DND-41 (cell line): ENCODE data around the gene JMJD6.

Experiments
- ATAC-seq: fragments of 200-7000 bp; cut with Tn5 transposase; 3 replicates; pipeline ENCODE4 v1.9.1; 2021; ENCODE audit warnings: low read depth; ENCODE audit not compliant: insufficient read depth
- DNase-seq: peaks from one replicate; pipeline ENCODE4 v3.0.0-alpha.2; 2020
- H2AFZ ChIP-seq: 2 replicates; pipeline ENCODE4 v1.6.0; 2012; ENCODE audit warnings: low read depth, low read length
- H3K27ac ChIP-seq: 2 replicates; pipeline ENCODE4 v1.5.1; 2012; ENCODE audit warnings: low read length, inconsistent platforms
- H3K27me3 ChIP-seq: fragments of 200-600 bp; sonication (generic); 2 replicates; pipeline ENCODE4 v1.6.0; 2012; ENCODE audit warnings: low read length, mild to moderate bottlenecking, inconsistent platforms; ENCODE audit not compliant: insufficient read depth, poor library complexity
- H3K36me3 ChIP-seq: 2 replicates; pipeline ENCODE4 v1.5.1; 2012; ENCODE audit warnings: low read length, inconsistent platforms; ENCODE audit not compliant: insufficient read depth
- H3K4me1 ChIP-seq: 2 replicates; pipeline ENCODE4 v1.5.1; 2012; ENCODE audit warnings: mild to moderate bottlenecking, low read length; ENCODE audit not compliant: insufficient read depth
- H3K4me2 ChIP-seq: 2 replicates; pipeline ENCODE4 v1.6.0; 2012; ENCODE audit warnings: mild to moderate bottlenecking, moderate library complexity, low read length, inconsistent platforms; ENCODE audit not compliant: insufficient read depth
- H3K4me3 ChIP-seq, 2 experiments: fragments of 200-600 bp in 1 of 2; shearing (Covaris generic) in 1 of 2; 2 replicates each; pipeline ENCODE4 v1.5.1; 2012 to 2016; ENCODE audit warnings: inconsistent platforms in 2 of 2, low read length in 2 of 2, mild to moderate bottlenecking in 2 of 2, low read depth in 1 of 2, moderate library complexity in 1 of 2
- H3K79me2 ChIP-seq: 2 replicates; pipeline ENCODE4 v1.6.0; 2012; ENCODE audit warnings: low read length, inconsistent platforms; ENCODE audit not compliant: insufficient read depth
- H3K9ac ChIP-seq: 2 replicates; pipeline ENCODE4 v1.6.0; 2012; ENCODE audit warnings: low read depth, mild to moderate bottlenecking, inconsistent platforms, low read length, moderate library complexity
- H3K9me3 ChIP-seq: 2 replicates; pipeline ENCODE4 v1.5.1; 2012; ENCODE audit warnings: low read length, moderate library complexity, mild to moderate bottlenecking, inconsistent platforms; ENCODE audit not compliant: insufficient read depth, severe bottlenecking
- H4K20me1 ChIP-seq: 2 replicates; pipeline ENCODE4 v1.6.0; 2012; ENCODE audit warnings: low read length; ENCODE audit not compliant: insufficient read depth
- EZH2 ChIP-seq: IDR thresholded peaks from 3 replicates; pipeline ENCODE4 v1.6.1; 2012; ENCODE audit warnings: borderline replicate concordance, low read depth, mild to moderate bottlenecking, moderate library complexity, low read length, inconsistent platforms; ENCODE audit not compliant: severe bottlenecking
- TF ChIP-seq, protein P1 (sequence below): IDR thresholded peaks from 2 replicates; pipeline ENCODE4 v1.5.1; 2012; ENCODE audit warnings: borderline replicate concordance, low read length, moderate library complexity, mild to moderate bottlenecking; ENCODE audit not compliant: poor library complexity, severe bottlenecking; ENCODE audit errors: extremely low read depth

JMJD6 gene

DNA sequence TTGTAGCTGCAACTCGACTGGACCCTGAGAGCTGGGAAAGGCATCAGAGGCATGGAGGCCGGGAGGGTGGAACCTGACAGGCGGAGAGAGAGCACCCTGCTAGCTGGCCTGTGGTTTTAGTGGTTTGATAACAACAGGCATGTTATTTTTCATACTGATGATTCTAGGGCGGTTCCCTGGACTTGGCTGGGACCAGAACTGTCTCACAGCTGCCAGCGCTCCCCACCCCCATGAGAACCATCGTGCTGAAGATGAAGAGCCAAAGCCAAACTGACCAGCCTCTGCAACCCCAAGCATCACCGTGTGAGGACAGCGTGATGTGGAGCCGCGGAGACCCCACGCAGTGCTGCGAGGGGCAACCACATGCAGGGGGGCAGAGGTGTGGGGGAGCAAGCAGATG lies 44.1 kb downstream of the JMJD6 start:
- Histone ChIP-seq H3K4me2 (no peak overlapping the region), H2AFZ (no peak overlapping the region), H3K4me3 (no peak overlapping the region), H3K79me2 (no peaks in the 10 kb centered on the region), H3K27me3 (no peaks in the 10 kb centered on the region), H3K36me3 (no peaks in the 10 kb centered on the region), H3K27ac (no peak overlapping the region), H3K9ac (no peak overlapping the region), H3K4me1 (peaks cover 22% of the 10 kb centered on the region), H4K20me1 (no peaks in the 10 kb centered on the region), H3K9me3 (no peaks in the 10 kb centered on the region)
- DNase-seq (no peak), ATAC-seq (no peak)
- TF ChIP-seq, protein P1, sequence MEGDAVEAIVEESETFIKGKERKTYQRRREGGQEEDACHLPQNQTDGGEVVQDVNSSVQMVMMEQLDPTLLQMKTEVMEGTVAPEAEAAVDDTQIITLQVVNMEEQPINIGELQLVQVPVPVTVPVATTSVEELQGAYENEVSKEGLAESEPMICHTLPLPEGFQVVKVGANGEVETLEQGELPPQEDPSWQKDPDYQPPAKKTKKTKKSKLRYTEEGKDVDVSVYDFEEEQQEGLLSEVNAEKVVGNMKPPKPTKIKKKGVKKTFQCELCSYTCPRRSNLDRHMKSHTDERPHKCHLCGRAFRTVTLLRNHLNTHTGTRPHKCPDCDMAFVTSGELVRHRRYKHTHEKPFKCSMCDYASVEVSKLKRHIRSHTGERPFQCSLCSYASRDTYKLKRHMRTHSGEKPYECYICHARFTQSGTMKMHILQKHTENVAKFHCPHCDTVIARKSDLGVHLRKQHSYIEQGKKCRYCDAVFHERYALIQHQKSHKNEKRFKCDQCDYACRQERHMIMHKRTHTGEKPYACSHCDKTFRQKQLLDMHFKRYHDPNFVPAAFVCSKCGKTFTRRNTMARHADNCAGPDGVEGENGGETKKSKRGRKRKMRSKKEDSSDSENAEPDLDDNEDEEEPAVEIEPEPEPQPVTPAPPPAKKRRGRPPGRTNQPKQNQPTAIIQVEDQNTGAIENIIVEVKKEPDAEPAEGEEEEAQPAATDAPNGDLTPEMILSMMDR, result no peak
- no peak for TF ChIP-seq EZH2

DNA sequence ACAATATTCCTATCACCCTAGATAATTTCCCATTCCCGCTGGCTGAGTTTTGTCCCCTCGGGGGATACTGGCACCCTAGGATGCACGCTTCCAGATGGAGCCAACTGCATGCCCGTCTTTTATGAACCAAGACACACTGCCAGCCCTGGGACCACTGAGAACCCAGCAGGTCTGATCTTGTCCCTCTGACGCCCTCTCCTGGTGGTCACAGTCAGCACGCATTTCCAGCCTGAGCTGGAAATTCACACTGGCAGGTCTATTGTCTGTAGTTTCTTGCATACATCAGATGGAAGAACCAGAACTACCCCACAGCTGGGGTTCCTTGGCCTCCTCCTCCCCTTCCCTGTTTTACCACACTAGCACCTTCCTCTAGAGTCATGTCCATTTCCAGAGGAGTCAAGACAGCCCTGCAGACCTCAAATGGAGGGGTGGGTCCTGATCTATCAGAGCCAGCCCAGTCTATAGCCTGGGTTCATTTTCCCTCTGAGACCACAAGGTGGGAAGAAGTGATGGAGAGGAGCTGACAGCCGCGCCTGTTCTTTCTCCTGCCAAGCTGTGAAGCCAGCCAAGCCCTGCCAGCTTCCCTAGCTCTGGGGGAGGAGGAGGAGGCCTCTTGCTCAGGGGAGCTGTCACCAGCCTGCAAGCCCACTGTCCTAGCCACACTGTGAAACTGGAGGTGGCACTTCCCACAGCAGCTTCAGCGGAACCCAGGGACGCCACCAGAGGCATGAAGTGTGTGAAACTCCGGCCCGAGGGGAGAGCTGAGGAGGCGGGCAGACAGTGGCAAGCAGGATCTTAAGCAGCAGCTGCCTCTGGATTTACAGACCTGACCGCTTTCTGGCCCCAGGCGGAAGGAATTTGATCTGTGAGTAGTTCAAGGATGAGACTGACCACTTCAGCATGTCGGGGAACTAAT lies 44.9 kb downstream of the JMJD6 start:
- Histone ChIP-seq H2AFZ (no peak overlapping the region), H3K9ac (no peak overlapping the region), H3K27me3 (no peaks in the 10 kb centered on the region), H3K36me3 (no peaks in the 10 kb centered on the region), H3K27ac (no peak overlapping the region), H3K79me2 (no peaks in the 10 kb centered on the region), H3K4me2 (no peak overlapping the region), H3K4me3 (no peak overlapping the region), H3K9me3 (no peaks in the 10 kb centered on the region), H3K4me1 (peaks cover 30% of the 10 kb centered on the region), H4K20me1 (no peaks in the 10 kb centered on the region)
- no peak for TF ChIP-seq EZH2
- TF ChIP-seq, protein P1, result peak; percentile 98
- peak; percentile 41 for ATAC-seq
- DNase-seq, result peak; percentile 84

DNA sequence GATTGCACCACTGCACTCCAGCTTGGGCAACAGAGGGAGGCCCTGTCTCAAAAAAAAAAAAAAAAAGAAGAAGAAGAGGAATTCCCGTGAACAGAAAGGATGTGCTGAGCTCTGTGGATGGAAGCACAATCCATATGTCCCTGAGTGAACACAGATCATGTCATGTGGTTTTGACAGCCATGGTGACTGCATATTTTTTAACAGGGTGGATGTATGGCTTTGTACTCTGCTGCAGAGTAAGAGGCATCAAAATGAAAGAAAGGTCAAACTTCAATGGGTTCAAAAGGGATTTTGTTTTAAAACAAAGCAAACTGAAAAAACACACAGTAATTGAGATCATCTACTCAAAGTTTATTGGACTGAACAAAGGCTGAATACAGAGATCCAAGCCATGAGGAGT lies 47.2 kb downstream of the JMJD6 start:
- Histone ChIP-seq H3K79me2 (no peaks in the 10 kb centered on the region), H3K4me2 (peak overlapping the region; percentile 55), H3K9me3 (no peaks in the 10 kb centered on the region), H3K36me3 (no peaks in the 10 kb centered on the region), H4K20me1 (no peaks in the 10 kb centered on the region), H3K27me3 (no peaks in the 10 kb centered on the region), H2AFZ (no peak overlapping the region), H3K27ac (peak overlapping the region; percentile 82), H3K4me1 (peaks cover 30% of the 10 kb centered on the region), H3K9ac (peak overlapping the region; percentile 37), H3K4me3 (peak overlapping the region in 1 of 2 experiments; percentile 32; a peak in 1 of 4 replicates)
- ATAC-seq (no peak), DNase-seq (no peak)
- no peak for TF ChIP-seq EZH2
- TF ChIP-seq, protein P1, result no peak
